H1 (cell line): ENCODE measurements around the gene MARS1. TPM values are rescaled to one million over a fixed set of nuclear protein-coding genes. Genes with fewer than 3 reads are reported as not detected.

Experiments
- CTCF ChIA-PET: fragments of 300-600 bp; sonication (Branson Sonifier 250); formaldehyde crosslinking; loops from one replicate; lab custom pipeline; 2021; ENCODE audit not compliant: partially characterized antibody; lab: Charles Lee
- POLR2A ChIA-PET: fragments of 300-600 bp; sonication (Branson Sonifier 250); formaldehyde crosslinking; loops from one replicate; lab custom pipeline; 2021; ENCODE audit warnings: inconsistent platforms; ENCODE audit not compliant: partially characterized antibody; lab: Charles Lee
- DNase-seq, 2 experiments: peaks; one replicate each; pipeline versions ENCODE4 v3.0.0 to v3.0.0-alpha.2; 2010 to 2022; ENCODE audit warnings: low spot score in 2 of 2, low read depth in 1 of 2, mixed read lengths in 1 of 2
- FAIRE-seq: peaks from 2 replicates; lab custom pipeline; 2011; peaks lifted over from hg19 to GRCh38; lab: Jason Lieb, UNC
- H2AFZ ChIP-seq: 2 replicates; pipeline ENCODE4 v1.8.1; 2012; ENCODE audit warnings: low read length, inconsistent platforms
- H2AK5ac ChIP-seq: 2 replicates; pipeline ENCODE4 v1.6.1; 2013; ENCODE audit warnings: low read depth, low read length
- H2BK120ac ChIP-seq: replicated peaks from 2 replicates; pipeline ENCODE3; 2013; ENCODE audit warnings: low read depth, low read length, inconsistent platforms
- H2BK12ac ChIP-seq: 2 replicates; pipeline ENCODE4 v1.6.1; 2013; ENCODE audit warnings: low read depth, low read length
- H2BK15ac ChIP-seq: 2 replicates; pipeline ENCODE4 v1.6.1; 2013; ENCODE audit warnings: low read length
- H2BK20ac ChIP-seq: 2 replicates; pipeline ENCODE4 v1.6.1; 2013; ENCODE audit warnings: low read length
- H2BK5ac ChIP-seq: 2 replicates; pipeline ENCODE4 v1.6.1; 2013; ENCODE audit warnings: low read depth, low read length
- H3K14ac ChIP-seq: 2 replicates; pipeline ENCODE4 v1.6.1; 2013; ENCODE audit warnings: inconsistent platforms; ENCODE audit not compliant: insufficient read length
- H3K18ac ChIP-seq: 2 replicates; pipeline ENCODE4 v1.6.1; 2013; ENCODE audit warnings: low read length; ENCODE audit errors: extremely low read depth
- H3K23ac ChIP-seq: 2 replicates; pipeline ENCODE4 v1.6.1; 2013; ENCODE audit warnings: inconsistent platforms; ENCODE audit not compliant: insufficient read length
- H3K23me2 ChIP-seq: 2 replicates; pipeline ENCODE4 v1.6.1; 2013; ENCODE audit warnings: low read depth, low read length
- H3K27ac ChIP-seq: 2 replicates; pipeline ENCODE4 v1.6.1; 2011; ENCODE audit warnings: low read depth, low read length, inconsistent platforms
- H3K27me3 ChIP-seq, 4 experiments: replicated peaks in 1 of 4; 1 replicate in 1 of 4; 2 replicates in 3 of 4; pipeline versions ENCODE4 v1.6.1 to v1.8.1; 2011 to 2013; ENCODE audit warnings: low read length in 3 of 4, mild to moderate bottlenecking in 3 of 4, inconsistent platforms in 2 of 4, mixed read lengths in 2 of 4, moderate library complexity in 1 of 4; ENCODE audit not compliant: control insufficient read depth in 3 of 4, insufficient read depth in 3 of 4; ENCODE audit errors: extremely low read depth in 1 of 4
- H3K36me3 ChIP-seq, 4 experiments: 2 replicates each; pipeline versions ENCODE4 v1.6.1 to v1.8.1; 2011 to 2013; ENCODE audit warnings: mild to moderate bottlenecking in 4 of 4, low read length in 3 of 4, moderate library complexity in 2 of 4, control low read depth in 1 of 4, inconsistent platforms in 1 of 4; ENCODE audit not compliant: insufficient read depth in 4 of 4, control insufficient read depth in 2 of 4
- H3K4ac ChIP-seq: replicated peaks from 2 replicates; pipeline ENCODE3; 2013; ENCODE audit warnings: low read length, low read depth, mixed read lengths, inconsistent platforms; ENCODE audit not compliant: insufficient read length
- H3K4me1 ChIP-seq, 4 experiments: replicated peaks in 1 of 4; 1 replicate in 1 of 4; 2 replicates in 3 of 4; pipeline versions ENCODE4 v1.6.1 to v1.8.1; 2011 to 2013; ENCODE audit warnings: low read length in 3 of 4, inconsistent platforms in 2 of 4, mixed read lengths in 1 of 4; ENCODE audit not compliant: insufficient read depth in 4 of 4, control insufficient read depth in 3 of 4
- H3K4me2 ChIP-seq, 2 experiments: 2 replicates each; pipeline versions ENCODE4 v1.6.1 to v1.8.1; 2011 to 2013; ENCODE audit warnings: low read depth in 2 of 2, low read length in 2 of 2, control low read depth in 1 of 2, inconsistent platforms in 1 of 2, mild to moderate bottlenecking in 1 of 2; ENCODE audit not compliant: insufficient read depth in 1 of 2
- H3K4me3 ChIP-seq, 4 experiments: fragments of 200-600, 300-600 bp in 1 of 4; sonication (generic), shearing (Covaris generic), sonication (Bioruptor Twin) in 1 of 4; 2 replicates each; pipeline versions ENCODE4 v1.5.1 to v1.8.1; 2011 to 2016; ENCODE audit warnings: low read length in 4 of 4, low read depth in 3 of 4, control low read depth in 2 of 4, inconsistent platforms in 2 of 4, mild to moderate bottlenecking in 2 of 4, mixed read lengths in 1 of 4, moderate library complexity in 1 of 4; ENCODE audit not compliant: insufficient read depth in 2 of 4; ENCODE audit errors: extremely low read depth in 1 of 4
- H3K56ac ChIP-seq: replicated peaks from 2 replicates; pipeline ENCODE3; 2013; ENCODE audit warnings: low read depth, mild to moderate bottlenecking, mixed read lengths, low read length, inconsistent platforms; ENCODE audit not compliant: insufficient read length
- H3K79me1 ChIP-seq: 2 replicates; pipeline ENCODE4 v1.6.1; 2013; ENCODE audit warnings: low read depth, low read length, control low read depth
- H3K79me2 ChIP-seq, 2 experiments: 2 replicates each; pipeline versions ENCODE4 v1.6.1 to v1.8.1; 2012 to 2013; ENCODE audit warnings: low read length in 2 of 2, mild to moderate bottlenecking in 2 of 2, inconsistent platforms in 1 of 2; ENCODE audit not compliant: insufficient read depth in 2 of 2, control insufficient read depth in 1 of 2
- H3K9ac ChIP-seq, 4 experiments: replicated peaks in 1 of 4; 1 replicate in 1 of 4; 2 replicates in 3 of 4; pipeline versions ENCODE4 v1.6.1 to v1.8.1; 2011 to 2013; ENCODE audit warnings: low read depth in 3 of 4, low read length in 3 of 4, control low read depth in 2 of 4, mild to moderate bottlenecking in 2 of 4, moderate library complexity in 2 of 4, inconsistent platforms in 1 of 4; ENCODE audit errors: extremely low read depth in 1 of 4
- H3K9me3 ChIP-seq, 2 experiments: 2 replicates each; pipeline versions ENCODE4 v1.6.1 to v1.8.1; 2012 to 2013; ENCODE audit warnings: mild to moderate bottlenecking in 2 of 2, moderate library complexity in 2 of 2, control low read depth in 1 of 2, inconsistent platforms in 1 of 2, low read depth in 1 of 2, low read length in 1 of 2, mixed read lengths in 1 of 2; ENCODE audit not compliant: insufficient read depth in 2 of 2
- H4K20me1 ChIP-seq, 2 experiments: replicated peaks in 1 of 2; 2 replicates each; pipeline versions ENCODE3 to v1.8.1; 2011 to 2013; ENCODE audit warnings: inconsistent platforms in 2 of 2, low read length in 2 of 2, mild to moderate bottlenecking in 1 of 2; ENCODE audit not compliant: insufficient read depth in 2 of 2, control insufficient read depth in 1 of 2
- H4K5ac ChIP-seq: 2 replicates; pipeline ENCODE4 v1.6.1; 2013; ENCODE audit warnings: low read length, low read depth, mixed read lengths, inconsistent platforms; ENCODE audit not compliant: insufficient read length
- H4K8ac ChIP-seq: 2 replicates; pipeline ENCODE4 v1.8.0; 2013; ENCODE audit warnings: mild to moderate bottlenecking, moderate library complexity, low read length, inconsistent platforms; ENCODE audit not compliant: insufficient read depth; ENCODE audit errors: extremely low read depth
- H4K91ac ChIP-seq: replicated peaks from 2 replicates; pipeline ENCODE3; 2013; ENCODE audit warnings: low read length, mixed read lengths, inconsistent platforms; ENCODE audit not compliant: insufficient read length
- CBX5 ChIP-seq: fragments of 300-800, 300-1000 bp; sonication (generic); IDR thresholded peaks from 2 replicates; pipeline ENCODE4 v1.7.1; 2016; ENCODE audit warnings: antibody characterized with exemption, low read length, low read depth
- CHD2 ChIP-seq: IDR thresholded peaks from 2 replicates; pipeline ENCODE4 v1.6.1; 2012; ENCODE audit warnings: low read length, improper control_type of control experiment
- POLR2A ChIP-seq, 2 experiments: IDR thresholded peaks; 1 replicate in 1 of 2; 2 replicates in 1 of 2; pipeline ENCODE4 v1.6.1; 2011; ENCODE audit warnings: low read depth in 2 of 2, low read length in 2 of 2, mild to moderate bottlenecking in 2 of 2; ENCODE audit errors: control extremely low read depth in 1 of 2
- SIN3A ChIP-seq, 2 experiments: IDR thresholded peaks in 1 of 2; conservative IDR thresholded peaks in 1 of 2; 2 replicates each; pipeline ENCODE4 v1.6.1; 2011 to 2012; ENCODE audit warnings: low read length in 2 of 2, improper control_type of control experiment in 1 of 2, low read depth in 1 of 2, mild to moderate bottlenecking in 1 of 2
- WGBS, 2 experiments: shearing (Covaris generic) in 1 of 2; methylation state at CpG; one replicate each; pipeline versions ENCODE4 v1.1.6 to v1.1.7; 2013 to 2015; ENCODE audit warnings: low lambda C conversion rate in 2 of 2, mixed read lengths in 2 of 2, inconsistent platforms in 1 of 2, low coverage in 1 of 2, missing lambda C conversion rate in 1 of 2; ENCODE audit not compliant: insufficient replicate concordance in 2 of 2, insufficient coverage in 1 of 2, insufficient read length in 1 of 2; ENCODE audit errors: extremely low coverage in 1 of 2, missing lambda C conversion rate in 1 of 2; 5-methylcytosine and 5-hydroxymethylcytosine counted together
- polyA plus RNA-seq, 7 experiments: library from polyadenylated mRNA; depleted of rRNA in 3 of 7; stranded (reverse) in 5 of 7; unstranded in 2 of 7; fragments of >200 nt in 5 of 7; fragments of 200-250 nt in 2 of 7; gene quantifications; 1 replicate in 5 of 7; 2 replicates in 1 of 7; 4 replicates in 1 of 7; pipeline versions ENCODE4 v1.2.1 to v1.2.3, GENCODE V29; 2011 to 2013; ENCODE audit warnings: missing spikeins in 2 of 7, mixed read lengths in 2 of 7
- total RNA-seq: library from RNA; stranded (reverse); fragmentation: NEBNext Ultra II Directional; extraction: Animal tissue kit (Norgen Biotek cat#: 25700); gene quantifications from 2 replicates; pipeline ENCODE4 v1.2.1, GENCODE V29; 2021

The MARS1 gene
- total and polyA plus RNA-seq, 2 of the 8 experiments (the other 6 are each of a cell fraction or from before 2014, with no cell fraction given): 194 to 407 TPM

DNA sequence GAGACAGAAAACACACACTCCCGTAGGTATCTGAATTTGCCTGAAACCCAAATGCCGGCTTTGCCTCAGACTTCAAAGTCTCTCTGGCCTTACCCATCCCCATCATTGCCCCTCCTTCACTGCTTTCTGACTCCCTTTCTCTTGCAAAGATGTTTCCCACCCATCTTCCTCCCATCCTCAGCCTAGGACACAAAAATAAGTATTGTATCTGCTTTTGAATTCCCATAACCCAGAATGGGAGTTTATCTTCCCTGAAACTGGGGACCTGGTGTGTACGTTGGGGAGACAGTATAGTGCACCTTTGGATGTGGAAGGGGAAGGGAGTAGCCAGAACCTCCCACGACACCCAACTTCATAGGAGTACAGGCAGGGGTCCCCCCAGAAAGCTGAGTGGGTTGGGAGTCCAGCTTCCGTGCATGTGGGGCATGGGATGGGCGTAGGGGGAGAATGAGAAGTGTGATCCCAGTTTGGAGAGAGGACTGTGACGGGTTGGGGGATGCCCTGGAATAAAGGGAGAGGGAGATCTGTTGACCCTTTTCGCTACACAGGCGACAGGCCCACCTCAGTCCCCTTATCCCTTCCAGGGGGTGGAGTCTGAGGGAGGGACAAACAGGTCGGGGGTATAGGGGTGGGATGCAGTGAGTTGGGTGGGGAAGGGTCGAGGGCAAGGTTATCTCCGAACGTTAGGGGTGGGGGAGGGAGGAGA lies 61.5 kb downstream of the MARS1 start:
- WGBS, 2 experiments: 25% methylated on average over 10 of the region's 13 CpGs; no CpG with 5 or more reads in 1 of the 2 experiments
- FAIRE-seq (no peak), DNase-seq (no peak)
- ChIA-PET POLR2A (interaction anchor here (1.1 to 2.0 kb wide), 3 partner anchors 12 to 29 kb away, joined by 3 to 12 read pairs (median 5); partner anchors contain the start of gene DDIT3), CTCF (interaction anchor here (0.5 kb wide), 1 partner anchor 1218 kb away, joined by 3 read pairs; no protein-coding TSS in a partner anchor)
- H3K14ac ChIP-seq: no peak overlapping the region
- H2AFZ ChIP-seq: peak overlapping the region; percentile 29; the same call in 1 of the 2 replicates
- H4K8ac ChIP-seq: no peak overlapping the region; the same call in 1 of the 2 replicates
- H3K18ac ChIP-seq: no peak overlapping the region; the same call in 1 of the 2 replicates
- H3K9me3 ChIP-seq: no peaks in the 10 kb centered on the region
- peak overlapping the region; percentile 85; the same call in 1 of the 2 replicates for H2BK12ac ChIP-seq
- H3K4ac ChIP-seq: no peak overlapping the region
- no peak overlapping the region for H3K56ac ChIP-seq
- no peak overlapping the region for H3K9ac ChIP-seq
- H2BK120ac ChIP-seq: no peak overlapping the region
- peak overlapping the region; percentile 14 for H4K91ac ChIP-seq
- peak overlapping the region; percentile 5 for H4K5ac ChIP-seq
- H3K4me3 ChIP-seq: peak overlapping the region; percentile 75 to 96 (median 96); a peak in 7 of 8 replicates
- H2AK5ac ChIP-seq: no peak overlapping the region
- no peak overlapping the region for H3K23ac ChIP-seq
- H3K23me2 ChIP-seq: peaks cover 19% of the 10 kb centered on the region
- peak overlapping the region; percentile 25; the same call in 1 of the 2 replicates for H2BK15ac ChIP-seq
- H3K4me2 ChIP-seq: peak overlapping the region; percentile 69 to 77
- H3K4me1 ChIP-seq: peaks cover 9 to 29% (median 12%) of the 10 kb centered on the region in 4 experiments; a peak in 6 of 7 replicates
- H3K79me1 ChIP-seq: peaks cover 10% of the 10 kb centered on the region
- no peak overlapping the region for H2BK5ac ChIP-seq
- H2BK20ac ChIP-seq: no peak overlapping the region
- H3K27ac ChIP-seq: no peak overlapping the region
- H4K20me1 ChIP-seq: peaks cover 9 to 14% of the 10 kb centered on the region in 2 experiments
- H3K36me3 ChIP-seq: no peaks in the 10 kb centered on the region; a peak in 1 of 8 replicates
- TF ChIP-seq POLR2A (IDR thresholded peaks at IDR 0.05; ENCODE audit: control extremely low read depth in 1 of 2, low read depth in 2 of 2, low read length in 2 of 2): no peak
- no peak for TF ChIP-seq CHD2
- TF ChIP-seq CBX5: no peak
- no peak for TF ChIP-seq SIN3A (conservative IDR thresholded peaks at IDR 0.05 in 1 of 2, IDR thresholded peaks at IDR 0.05 in 1 of 2; ENCODE audit: low read depth in 1 of 2, low read length in 2 of 2)
- TF ChIP-seq, all 59 proteins: peak for 0
- H3K27me3 ChIP-seq: peaks cover 0 to 5% (median 3%) of the 10 kb centered on the region in 4 experiments; a peak in 2 of 7 replicates
- peaks cover 4 to 47% of the 10 kb centered on the region in 2 experiments; a peak in 3 of 4 replicates for H3K79me2 ChIP-seq
